Keratinocyte (primary cell): ENCODE results near the gene SARNP. TPM values are rescaled to one million over a fixed set of nuclear protein-coding genes. Genes with fewer than 3 reads are reported as not detected.
A peak's percentile ranks its signal among the peaks of the same experiment; 100 is the strongest.

Experiments
- DNase-seq: peaks from one replicate; pipeline ENCODE4 v3.0.0-alpha.2; 2011; ENCODE audit warnings: low read depth, missing footprints, low spot score
- FAIRE-seq: peaks from 2 replicates; lab custom pipeline; 2011; peaks lifted over from hg19 to GRCh38; lab: Jason Lieb, UNC
- H2AFZ ChIP-seq: 2 replicates; pipeline ENCODE4 v1.6.0; 2012; ENCODE audit warnings: low read length, control low read depth, inconsistent platforms; ENCODE audit not compliant: control insufficient read depth
- H3K27ac ChIP-seq: 2 replicates; pipeline ENCODE4 v1.5.1; 2011; ENCODE audit warnings: low read length; ENCODE audit not compliant: control insufficient read depth, insufficient read depth
- H3K27me3 ChIP-seq: 3 replicates; pipeline ENCODE4 v1.6.0; 2011; ENCODE audit warnings: low read length; ENCODE audit not compliant: control insufficient read depth, insufficient read depth; ENCODE audit errors: extremely low read depth
- H3K36me3 ChIP-seq, 2 experiments: 2 replicates in 1 of 2; 3 replicates in 1 of 2; pipeline ENCODE4 v1.5.1; 2011; ENCODE audit warnings: low read length in 2 of 2, mild to moderate bottlenecking in 1 of 2; ENCODE audit not compliant: control insufficient read depth in 2 of 2, insufficient read depth in 2 of 2; ENCODE audit errors: extremely low read depth in 1 of 2
- H3K4me1 ChIP-seq: 3 replicates; pipeline ENCODE4 v1.5.1; 2011; ENCODE audit warnings: low read length; ENCODE audit not compliant: control insufficient read depth, insufficient read depth; ENCODE audit errors: extremely low read depth
- H3K4me2 ChIP-seq: 3 replicates; pipeline ENCODE4 v1.6.0; 2011; ENCODE audit warnings: low read depth, low read length; ENCODE audit not compliant: control insufficient read depth, insufficient read depth; ENCODE audit errors: extremely low read depth
- H3K4me3 ChIP-seq, 3 experiments: fragments of 200-600 bp in 1 of 3; sonication (generic) in 1 of 3; 2 replicates in 2 of 3; 3 replicates in 1 of 3; pipeline ENCODE4 v1.5.1; 2011 to 2016; ENCODE audit warnings: low read length in 3 of 3, mild to moderate bottlenecking in 3 of 3, control low read depth in 2 of 3, inconsistent platforms in 1 of 3, low read depth in 1 of 3, mixed read lengths in 1 of 3, mixed run types in 1 of 3, moderate library complexity in 1 of 3; ENCODE audit not compliant: control insufficient read depth in 2 of 3, insufficient read depth in 2 of 3; ENCODE audit errors: extremely low read depth in 1 of 3
- H3K79me2 ChIP-seq: 2 replicates; pipeline ENCODE4 v1.6.0; 2012; ENCODE audit warnings: low read length; ENCODE audit not compliant: control insufficient read depth, insufficient read depth
- H3K9ac ChIP-seq: 3 replicates; pipeline ENCODE4 v1.6.0; 2011; ENCODE audit warnings: low read length; ENCODE audit not compliant: control insufficient read depth, insufficient read depth; ENCODE audit errors: extremely low read depth
- H3K9me1 ChIP-seq: 3 replicates; pipeline ENCODE4 v1.6.0; 2011; ENCODE audit warnings: low read length; ENCODE audit not compliant: control insufficient read depth, insufficient read depth; ENCODE audit errors: extremely low read depth
- H3K9me3 ChIP-seq: 2 replicates; pipeline ENCODE4 v1.5.1; 2012; ENCODE audit warnings: low read depth, low read length; ENCODE audit not compliant: control insufficient read depth
- H4K20me1 ChIP-seq: 3 replicates; pipeline ENCODE4 v1.6.0; 2011; ENCODE audit warnings: low read length; ENCODE audit not compliant: control insufficient read depth, insufficient read depth; ENCODE audit errors: extremely low read depth
- CTCF ChIP-seq, 3 experiments: IDR thresholded peaks in 1 of 3; conservative IDR thresholded peaks in 1 of 3; optimal IDR thresholded peaks in 1 of 3; 2 replicates in 2 of 3; 3 replicates in 1 of 3; pipeline versions ENCODE3 to v1.5.1; 2011; ENCODE audit warnings: low read length in 3 of 3, mild to moderate bottlenecking in 3 of 3, moderate library complexity in 2 of 3, control low read depth in 1 of 3, inconsistent platforms in 1 of 3; ENCODE audit not compliant: insufficient read depth in 2 of 3; ENCODE audit errors: extremely low read depth in 1 of 3
- EZH2 ChIP-seq: IDR thresholded peaks from one replicate; pipeline ENCODE4 v1.6.1; 2012; ENCODE audit warnings: inconsistent platforms, mild to moderate bottlenecking, low read length, moderate library complexity
- dilution Hi-C: fragments of 300-500 bp; cut with MboI; formaldehyde crosslinking; loops from one replicate; pipeline ENCODE4 v1.7.0; 2020; ENCODE audit warnings: low sequenced_read_pairs; ENCODE audit not compliant: extremely low pct_ligation_motif_present
- polyA plus RNA-seq, 5 experiments: library from polyadenylated mRNA; depleted of rRNA in 3 of 5; stranded (reverse) in 3 of 5; stranded (forward) in 1 of 5; unstranded in 1 of 5; fragments of >200 nt; gene quantifications; 1 replicate in 1 of 5; 2 replicates in 3 of 5; 3 replicates in 1 of 5; pipeline versions ENCODE4 v1.2.1 to v1.2.3, GENCODE V29; 2011 to 2012; ENCODE audit warnings: missing spikeins in 2 of 5, low read depth in 1 of 5, low replicate concordance in 1 of 5

Gene SARNP
- polyA plus RNA-seq, 1 donor (not counting 4 experiments of a cell fraction or from before 2014, with no cell fraction given) = 168 TPM

- FAIRE-seq (no peak), DNase-seq (no peak)
- H3K9me3 ChIP-seq = no peaks in the 10 kb centered on the region
- H3K4me2 ChIP-seq = no peak overlapping the region
- dilution Hi-C loops = no loop called here
- peaks cover 39% of the 10 kb centered on the region for H3K79me2 ChIP-seq
- no peaks in the 10 kb centered on the region for H4K20me1 ChIP-seq
- peaks cover 9% of the 10 kb centered on the region for H3K4me1 ChIP-seq
- H3K4me3 ChIP-seq = no peak overlapping the region
- no peak overlapping the region for H2AFZ ChIP-seq
- no peaks in the 10 kb centered on the region for H3K27me3 ChIP-seq
- H3K27ac ChIP-seq = no peak overlapping the region
- TF ChIP-seq EZH2 (no peak), CTCF (optimal IDR thresholded peaks at IDR 0.05 in 1 of 3, IDR thresholded peaks at IDR 0.05 in 1 of 3, conservative IDR thresholded peaks at IDR 0.05 in 1 of 3; ENCODE audit: extremely low read depth in 1 of 3, insufficient read depth in 2 of 3, low read length in 3 of 3) (peak; percentile 23 to 57 (median 32))
- peaks cover 3% of the 10 kb centered on the region for H3K9me1 ChIP-seq
- peaks cover 24 to 31% of the 10 kb centered on the region in 2 experiments for H3K36me3 ChIP-seq
- H3K9ac ChIP-seq = no peak overlapping the region
These were observed 4.7 kb upstream of the SARNP start for GRCh38 chr12:55822228-55822627.

GRCh38 chr12:55820679-55821078, 3.2 kb upstream of the SARNP start:
- TF ChIP-seq CTCF (optimal IDR thresholded peaks at IDR 0.05 in 1 of 3, IDR thresholded peaks at IDR 0.05 in 1 of 3, conservative IDR thresholded peaks at IDR 0.05 in 1 of 3; ENCODE audit: extremely low read depth in 1 of 3, insufficient read depth in 2 of 3, low read length in 3 of 3) (peak in 2 of 3 experiments; percentile 3 to 29), EZH2 (no peak)
- H3K79me2 ChIP-seq = peaks cover 41% of the 10 kb centered on the region
- dilution Hi-C loops = no loop called here

More at GRCh38 chr12:55820679-55821078, 3.2 kb upstream of the SARNP start:
- Histone ChIP-seq H3K4me1 (peaks cover 11% of the 10 kb centered on the region), H3K4me2 (no peak overlapping the region), H3K4me3 (no peak overlapping the region), H3K9me1 (peaks cover 3% of the 10 kb centered on the region), H3K27me3 (no peaks in the 10 kb centered on the region), H4K20me1 (no peaks in the 10 kb centered on the region), H3K9ac (no peak overlapping the region), H3K9me3 (no peaks in the 10 kb centered on the region), H3K36me3 (peaks cover 24 to 32% of the 10 kb centered on the region in 2 experiments), H2AFZ (no peak overlapping the region), H3K27ac (no peak overlapping the region)
- FAIRE-seq = no peak
- no peak for DNase-seq
